ENCODE results near the gene SNX4.

Gene SNX4

DNA sequence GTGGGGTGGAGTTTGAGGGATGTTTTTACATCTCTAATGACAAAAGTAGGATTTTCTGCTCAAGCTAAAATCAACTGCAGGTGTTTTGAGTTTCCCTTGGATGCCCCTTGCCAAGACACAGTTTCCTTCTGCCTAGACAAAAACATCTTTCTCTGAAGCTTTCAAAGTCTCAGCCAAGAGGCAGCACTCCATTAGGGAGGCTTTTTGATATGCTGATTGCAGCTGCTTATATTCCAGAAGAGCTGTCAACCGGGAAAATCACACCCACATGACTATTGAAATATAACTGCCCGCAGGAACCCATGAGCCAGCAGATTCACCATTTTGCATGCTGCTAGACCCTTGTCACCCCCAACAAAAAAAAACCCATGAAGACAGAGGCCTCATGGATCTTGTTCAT lies 117.4 kb downstream of the SNX4 start:
- no peak for DNase-seq (ENCODE audit: low spot score)

DNA sequence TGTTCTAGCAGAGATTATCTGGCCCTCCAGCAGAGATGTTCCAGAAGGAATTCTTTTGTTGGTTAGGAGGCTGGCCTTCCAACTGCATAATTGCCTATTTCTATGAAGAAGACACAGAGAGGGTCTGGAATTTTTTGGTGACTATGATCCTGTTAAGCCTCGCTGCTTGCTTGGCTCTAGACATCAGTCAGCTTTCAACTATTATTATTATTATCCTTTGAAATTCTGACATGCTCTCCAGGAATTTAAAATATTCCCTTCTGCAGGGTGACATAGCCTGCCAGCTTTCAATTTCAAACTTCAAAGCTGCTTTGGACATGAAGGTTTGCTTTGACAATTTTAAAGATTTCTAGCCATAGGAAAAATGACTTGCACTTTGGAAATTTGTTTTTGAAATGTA lies 118.6 kb downstream of the SNX4 start:
- DNase-seq (ENCODE audit: low spot score), result peak; percentile 44

DNA sequence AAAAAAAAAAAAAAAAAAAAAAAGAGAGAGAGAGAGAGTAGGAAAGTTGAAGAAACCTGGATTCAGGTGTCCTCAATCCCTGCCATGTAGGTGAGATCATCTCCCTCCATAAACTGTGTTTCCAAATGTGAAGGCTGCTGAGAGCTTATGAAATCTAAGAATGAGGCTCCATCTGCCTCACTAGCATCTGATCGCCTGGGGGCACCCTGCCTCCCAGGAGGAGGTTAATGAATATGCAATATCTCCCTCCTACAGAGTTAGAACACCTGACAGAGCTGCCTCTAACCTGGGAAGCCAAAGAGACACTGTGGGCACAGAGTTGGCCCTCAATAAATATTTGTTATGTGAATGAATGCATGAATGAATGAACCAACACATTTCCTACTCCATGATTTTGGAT lies 121.0 kb downstream of the SNX4 start:
- no peak for DNase-seq (ENCODE audit: low spot score)
